ENCODE measurements around the gene CTSF.

The CTSF gene

GRCh38 chr11:66564984-66565383 is 3.4 kb downstream of the CTSF start:
- H3K9ac ChIP-seq (ENCODE audit: low read depth, low read length), result no peak overlapping the region
- no peak overlapping the region for H3K4me3 ChIP-seq (ENCODE audit: low read depth, low read length)
- H3K9me3 ChIP-seq (ENCODE audit: control insufficient read depth, insufficient read depth, low read length), result no peaks in the 10 kb centered on the region
- peaks cover 33% of the 10 kb centered on the region for H3K36me3 ChIP-seq (ENCODE audit: control insufficient read depth, insufficient read depth, low read length)
- H3K27me3 ChIP-seq (ENCODE audit: control insufficient read depth, insufficient read depth, low read length), result no peaks in the 10 kb centered on the region
- peaks cover 6% of the 10 kb centered on the region for H3K4me1 ChIP-seq (ENCODE audit: control insufficient read depth, insufficient read depth, low read length)
- H3K27ac ChIP-seq (ENCODE audit: low read depth, low read length), result no peak overlapping the region

GRCh38 chr11:66564538-66564937 is 3.9 kb downstream of the CTSF start:
- Histone ChIP-seq H3K4me1 (ENCODE audit: control insufficient read depth, insufficient read depth, low read length) (peaks cover 3% of the 10 kb centered on the region; the same call in 1 of the 2 replicates), H3K4me3 (ENCODE audit: low read depth, low read length) (no peak overlapping the region), H3K9me3 (ENCODE audit: control insufficient read depth, insufficient read depth, low read length) (no peaks in the 10 kb centered on the region), H3K27ac (ENCODE audit: low read depth, low read length) (no peak overlapping the region), H3K9ac (ENCODE audit: low read depth, low read length) (no peak overlapping the region), H3K27me3 (ENCODE audit: control insufficient read depth, insufficient read depth, low read length) (no peaks in the 10 kb centered on the region), H3K36me3 (ENCODE audit: control insufficient read depth, insufficient read depth, low read length) (peaks cover 33% of the 10 kb centered on the region)

DNA sequence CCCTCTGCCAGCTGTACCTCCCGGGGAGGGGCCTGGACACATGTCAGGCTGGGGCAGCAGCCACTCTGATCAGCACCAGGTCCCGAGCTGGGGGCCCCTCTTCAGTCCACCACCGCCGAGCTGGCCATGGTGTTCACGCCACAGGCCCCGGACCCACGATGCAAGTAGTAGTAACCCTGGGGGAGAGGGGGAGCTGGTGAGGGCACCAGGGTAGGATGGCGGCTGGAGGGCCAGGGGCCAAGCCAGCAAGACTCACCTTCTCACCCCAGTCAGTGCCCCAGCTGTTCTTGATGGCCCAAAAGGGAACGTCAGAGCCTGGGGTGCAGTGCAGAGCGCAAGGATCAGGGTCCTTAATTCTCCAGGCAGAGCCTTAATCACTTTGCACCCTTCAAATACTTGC is 4.6 kb downstream of the CTSF start:
- H3K4me3 ChIP-seq (ENCODE audit: low read depth, low read length), result no peak overlapping the region
- no peak overlapping the region for H3K27ac ChIP-seq (ENCODE audit: low read depth, low read length)
- H3K36me3 ChIP-seq (ENCODE audit: control insufficient read depth, insufficient read depth, low read length), result peaks cover 33% of the 10 kb centered on the region
- no peaks in the 10 kb centered on the region for H3K4me1 ChIP-seq (ENCODE audit: control insufficient read depth, insufficient read depth, low read length)
- H3K9ac ChIP-seq (ENCODE audit: low read depth, low read length), result no peak overlapping the region
- H3K9me3 ChIP-seq (ENCODE audit: control insufficient read depth, insufficient read depth, low read length), result no peaks in the 10 kb centered on the region
- H3K27me3 ChIP-seq (ENCODE audit: control insufficient read depth, insufficient read depth, low read length), result no peaks in the 10 kb centered on the region

DNA sequence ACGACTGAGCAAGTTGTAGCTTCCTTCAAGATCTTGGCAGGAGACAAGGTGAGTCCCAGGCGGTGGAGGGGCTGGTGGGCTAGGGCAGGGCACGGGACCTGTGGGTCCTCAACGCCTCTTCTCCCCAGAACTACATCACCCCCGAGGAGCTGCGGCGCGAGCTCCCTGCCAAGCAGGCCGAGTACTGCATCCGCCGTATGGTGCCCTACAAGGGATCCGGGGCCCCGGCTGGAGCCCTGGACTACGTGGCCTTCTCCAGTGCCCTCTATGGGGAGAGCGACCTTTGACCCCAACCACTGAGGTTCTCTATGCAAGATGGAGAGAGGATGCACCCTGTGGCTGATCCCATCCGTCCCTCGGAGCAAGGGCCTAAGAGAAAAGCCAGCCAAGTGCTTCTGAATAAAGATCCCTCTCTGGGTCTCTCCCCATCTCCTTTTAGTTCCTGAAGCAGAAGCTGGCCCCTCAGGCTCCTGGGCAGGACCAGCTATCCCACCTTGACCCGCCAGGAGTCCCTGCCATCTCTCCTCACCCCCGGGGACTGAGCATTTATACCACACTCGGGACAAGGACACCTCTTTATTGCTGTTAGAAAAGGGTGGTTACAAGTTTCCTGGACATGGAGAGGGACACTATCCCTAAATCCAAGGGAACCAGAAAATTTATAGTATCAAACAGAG is 5.4 kb downstream of the CTSF start:
- Histone ChIP-seq H3K36me3 (ENCODE audit: control insufficient read depth, insufficient read depth, low read length) (peaks cover 36% of the 10 kb centered on the region), H3K9me3 (ENCODE audit: control insufficient read depth, insufficient read depth, low read length) (no peaks in the 10 kb centered on the region), H3K27ac (ENCODE audit: low read depth, low read length) (no peak overlapping the region), H3K4me1 (ENCODE audit: control insufficient read depth, insufficient read depth, low read length) (no peaks in the 10 kb centered on the region), H3K4me3 (ENCODE audit: low read depth, low read length) (no peak overlapping the region), H3K27me3 (ENCODE audit: control insufficient read depth, insufficient read depth, low read length) (no peaks in the 10 kb centered on the region), H3K9ac (ENCODE audit: low read depth, low read length) (no peak overlapping the region)

GRCh38 chr11:66562275-66562674 is 6.1 kb downstream of the CTSF start:
- no peaks in the 10 kb centered on the region for H3K9me3 ChIP-seq (ENCODE audit: control insufficient read depth, insufficient read depth, low read length)
- no peak overlapping the region for H3K4me3 ChIP-seq (ENCODE audit: low read depth, low read length)
- no peak overlapping the region for H3K9ac ChIP-seq (ENCODE audit: low read depth, low read length)
- H3K27ac ChIP-seq (ENCODE audit: low read depth, low read length), result no peak overlapping the region
- H3K27me3 ChIP-seq (ENCODE audit: control insufficient read depth, insufficient read depth, low read length), result no peaks in the 10 kb centered on the region
- H3K36me3 ChIP-seq (ENCODE audit: control insufficient read depth, insufficient read depth, low read length), result peaks cover 42% of the 10 kb centered on the region
- H3K4me1 ChIP-seq (ENCODE audit: control insufficient read depth, insufficient read depth, low read length), result no peaks in the 10 kb centered on the region

GRCh38 chr11:66561975-66562248 is 6.5 kb downstream of the CTSF start:
- H3K9me3 ChIP-seq (ENCODE audit: control insufficient read depth, insufficient read depth, low read length), result no peaks in the 10 kb centered on the region
- no peaks in the 10 kb centered on the region for H3K4me1 ChIP-seq (ENCODE audit: control insufficient read depth, insufficient read depth, low read length)
- no peak overlapping the region for H3K9ac ChIP-seq (ENCODE audit: low read depth, low read length)
- H3K4me3 ChIP-seq (ENCODE audit: low read depth, low read length), result no peak overlapping the region
- no peaks in the 10 kb centered on the region for H3K27me3 ChIP-seq (ENCODE audit: control insufficient read depth, insufficient read depth, low read length)
- peaks cover 46% of the 10 kb centered on the region for H3K36me3 ChIP-seq (ENCODE audit: control insufficient read depth, insufficient read depth, low read length)
- no peak overlapping the region for H3K27ac ChIP-seq (ENCODE audit: low read depth, low read length)

GRCh38 chr11:66561178-66561974 is 7.0 kb downstream of the CTSF start:
- Histone ChIP-seq H3K27ac (ENCODE audit: low read depth, low read length) (no peak overlapping the region), H3K4me3 (ENCODE audit: low read depth, low read length) (no peak overlapping the region), H3K4me1 (ENCODE audit: control insufficient read depth, insufficient read depth, low read length) (no peaks in the 10 kb centered on the region), H3K9ac (ENCODE audit: low read depth, low read length) (no peak overlapping the region), H3K27me3 (ENCODE audit: control insufficient read depth, insufficient read depth, low read length) (no peaks in the 10 kb centered on the region), H3K36me3 (ENCODE audit: control insufficient read depth, insufficient read depth, low read length) (peaks cover 46% of the 10 kb centered on the region), H3K9me3 (ENCODE audit: control insufficient read depth, insufficient read depth, low read length) (no peaks in the 10 kb centered on the region)

DNA sequence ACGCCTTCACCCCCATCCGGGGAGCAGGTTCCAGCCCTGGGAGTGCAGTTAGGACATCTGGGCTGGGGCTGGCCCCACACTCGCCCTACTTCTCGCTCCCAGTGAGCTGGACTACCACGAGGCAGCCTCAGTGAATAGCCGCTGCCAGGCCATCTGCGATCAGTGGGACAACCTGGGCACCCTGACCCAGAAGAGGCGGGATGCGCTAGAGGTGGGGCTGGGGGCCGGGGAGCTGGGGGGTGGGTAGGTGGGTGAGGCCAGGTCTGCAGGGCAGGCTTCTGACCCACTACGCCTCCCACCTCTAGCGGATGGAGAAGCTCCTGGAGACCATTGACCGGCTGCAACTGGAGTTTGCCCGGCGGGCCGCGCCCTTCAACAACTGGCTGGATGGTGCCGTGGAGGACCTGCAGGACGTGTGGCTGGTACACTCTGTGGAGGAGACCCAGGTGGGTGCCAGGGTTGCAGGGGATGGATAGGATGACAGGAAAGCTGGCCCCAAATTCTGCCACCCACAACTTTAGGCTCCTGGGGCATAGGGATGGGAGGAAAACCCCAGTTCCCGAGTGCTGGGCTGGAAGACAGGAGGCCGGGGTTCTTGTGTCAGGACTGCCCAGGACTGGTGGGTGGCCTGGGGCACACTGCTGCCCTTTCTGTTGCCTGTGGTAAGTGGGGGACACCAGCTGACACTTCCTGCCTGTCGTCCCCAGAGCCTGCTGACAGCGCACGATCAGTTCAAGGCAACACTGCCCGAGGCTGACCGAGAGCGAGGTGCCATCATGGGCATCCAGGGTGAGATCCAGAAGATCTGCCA is 8.3 kb downstream of the CTSF start:
- H3K36me3 ChIP-seq (ENCODE audit: control insufficient read depth, insufficient read depth, low read length), result peaks cover 46% of the 10 kb centered on the region
- H3K27me3 ChIP-seq (ENCODE audit: control insufficient read depth, insufficient read depth, low read length), result no peaks in the 10 kb centered on the region
- H3K9me3 ChIP-seq (ENCODE audit: control insufficient read depth, insufficient read depth, low read length), result no peaks in the 10 kb centered on the region
- H3K4me3 ChIP-seq (ENCODE audit: low read depth, low read length), result no peak overlapping the region
- no peak overlapping the region for H3K27ac ChIP-seq (ENCODE audit: low read depth, low read length)
- no peak overlapping the region for H3K9ac ChIP-seq (ENCODE audit: low read depth, low read length)
- H3K4me1 ChIP-seq (ENCODE audit: control insufficient read depth, insufficient read depth, low read length), result no peaks in the 10 kb centered on the region

DNA sequence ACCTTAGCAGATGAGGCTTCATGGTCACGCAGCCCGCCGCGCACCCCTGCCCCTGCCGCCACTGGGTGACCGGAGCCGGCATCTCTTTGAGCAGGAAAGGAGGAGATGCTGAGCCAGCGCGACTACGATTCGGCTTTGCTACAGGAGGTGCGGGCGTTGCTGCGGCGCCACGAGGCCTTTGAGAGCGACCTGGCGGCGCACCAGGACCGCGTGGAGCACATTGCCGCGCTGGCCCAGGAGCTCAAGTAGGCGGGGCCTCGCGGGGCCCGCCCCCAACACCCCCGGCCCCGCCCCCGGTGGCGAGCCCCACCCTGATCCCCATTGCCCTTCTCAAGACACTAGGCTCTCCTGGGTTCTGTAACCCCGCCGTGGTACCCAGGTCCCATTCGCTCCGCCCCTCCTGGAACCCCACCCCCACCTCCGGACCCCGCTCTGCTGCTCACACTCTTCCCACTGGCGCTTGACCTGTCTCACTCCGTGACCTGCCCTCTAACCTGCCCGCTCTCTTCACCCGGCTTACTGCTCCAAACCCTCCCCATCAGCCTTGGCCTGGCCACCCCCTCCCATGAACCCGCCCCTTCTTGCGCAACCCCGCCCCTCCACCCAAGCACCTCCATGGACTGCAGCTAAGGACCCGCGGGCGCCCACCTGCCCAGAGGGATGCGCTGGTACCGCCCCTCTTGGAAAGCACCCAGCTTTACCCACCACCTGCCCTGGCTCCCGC is 9.1 kb downstream of the CTSF start:
- H3K36me3 ChIP-seq (ENCODE audit: control insufficient read depth, insufficient read depth, low read length), result peaks cover 46% of the 10 kb centered on the region
- no peaks in the 10 kb centered on the region for H3K9me3 ChIP-seq (ENCODE audit: control insufficient read depth, insufficient read depth, low read length)
- H3K27me3 ChIP-seq (ENCODE audit: control insufficient read depth, insufficient read depth, low read length), result no peaks in the 10 kb centered on the region
- no peak overlapping the region for H3K27ac ChIP-seq (ENCODE audit: low read depth, low read length)
- no peaks in the 10 kb centered on the region for H3K4me1 ChIP-seq (ENCODE audit: control insufficient read depth, insufficient read depth, low read length)
- no peak overlapping the region for H3K9ac ChIP-seq (ENCODE audit: low read depth, low read length)
- no peak overlapping the region for H3K4me3 ChIP-seq (ENCODE audit: low read depth, low read length)

DNA sequence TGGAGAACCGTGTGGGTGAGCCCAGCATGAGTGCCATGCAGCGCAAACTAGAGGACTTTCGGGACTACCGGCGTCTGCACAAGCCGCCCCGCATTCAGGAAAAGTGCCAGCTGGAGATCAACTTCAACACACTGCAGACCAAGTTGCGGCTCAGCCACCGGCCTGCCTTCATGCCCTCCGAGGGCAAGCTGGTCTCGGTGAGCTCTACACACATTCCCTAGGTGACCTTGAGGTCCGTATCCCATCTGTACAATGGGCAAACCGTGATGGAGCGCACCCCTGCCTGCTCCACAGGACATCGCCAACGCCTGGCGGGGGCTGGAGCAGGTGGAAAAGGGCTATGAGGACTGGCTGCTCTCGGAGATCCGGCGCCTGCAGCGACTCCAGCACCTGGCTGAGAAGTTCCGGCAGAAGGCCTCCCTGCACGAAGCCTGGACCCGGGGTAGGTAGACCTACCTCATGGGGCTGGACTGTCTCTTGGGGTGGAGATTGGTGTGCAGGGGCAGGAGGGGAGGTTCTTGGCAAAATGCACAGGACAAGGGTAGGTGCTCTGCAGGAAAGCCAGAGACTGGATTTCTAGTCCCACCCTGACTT is 10.6 kb downstream of the CTSF start:
- no peaks in the 10 kb centered on the region for H3K27me3 ChIP-seq (ENCODE audit: control insufficient read depth, insufficient read depth, low read length)
- H3K4me1 ChIP-seq (ENCODE audit: control insufficient read depth, insufficient read depth, low read length), result no peaks in the 10 kb centered on the region
- peaks cover 41% of the 10 kb centered on the region for H3K36me3 ChIP-seq (ENCODE audit: control insufficient read depth, insufficient read depth, low read length)

More for the DNA sequence above, 10.6 kb downstream of the CTSF start:
- Histone ChIP-seq H3K4me3 (ENCODE audit: low read depth, low read length) (no peak overlapping the region), H3K9ac (ENCODE audit: low read depth, low read length) (no peak overlapping the region), H3K27ac (ENCODE audit: low read depth, low read length) (no peak overlapping the region), H3K9me3 (ENCODE audit: control insufficient read depth, insufficient read depth, low read length) (no peaks in the 10 kb centered on the region)

Data from HUES48 (cell line).